ENCODE data around the gene NELFB. TPM values are rescaled to one million over a fixed set of nuclear protein-coding genes. Genes with fewer than 3 reads are reported as not detected.

The NELFB gene
- total and polyA plus RNA-seq, 9 of the 15 experiments (the other 6 are each of a cell fraction or from before 2014, with no cell fraction given) = 0.24 to 84.0 (median 29.7) TPM

GRCh38 chr9:137276473-137277328 is 21.6 kb downstream of the NELFB start (continued):
- no peak for TF ChIP-seq CUX1 (CRISPR knock-in tag; IDR thresholded peaks at IDR 0.05)
- no peak for TF ChIP-seq RFX7 (CRISPR knock-in tag; IDR thresholded peaks at IDR 0.05)
- TF ChIP-seq ZC3H11A (IDR thresholded peaks at IDR 0.05; ENCODE audit: low read depth, low read length) = no peak
- TF ChIP-seq EGR1 (conservative IDR thresholded peaks at IDR 0.05) = no peak
- TF ChIP-seq ZNF318 (IDR thresholded peaks at IDR 0.05; ENCODE audit: borderline replicate concordance in 1 of 2, low read depth in 1 of 2) = no peak
- TF ChIP-seq MEF2D (tag; conservative IDR thresholded peaks at IDR 0.05; ENCODE audit: low read depth) = peak; percentile 78; the same call in 1 of the 2 replicates
- peak; percentile 50 for TF ChIP-seq CEBPB (tag; IDR thresholded peaks at IDR 0.05)
- TF ChIP-seq HMG20B (CRISPR knock-in tag; IDR thresholded peaks at IDR 0.05) = no peak
- no peak for TF ChIP-seq ZNF354B (CRISPR knock-in tag; IDR thresholded peaks at IDR 0.05)
- no peak for TF ChIP-seq FOXP1 (CRISPR knock-in tag; IDR thresholded peaks at IDR 0.05)
- TF ChIP-seq ZNF324 (CRISPR knock-in tag; IDR thresholded peaks at IDR 0.05) = no peak
- no peak for TF ChIP-seq HMGXB4 (CRISPR knock-in tag; IDR thresholded peaks at IDR 0.05)
